ENCODE measurements around the gene SPSB1.

The SPSB1 gene

DNA sequence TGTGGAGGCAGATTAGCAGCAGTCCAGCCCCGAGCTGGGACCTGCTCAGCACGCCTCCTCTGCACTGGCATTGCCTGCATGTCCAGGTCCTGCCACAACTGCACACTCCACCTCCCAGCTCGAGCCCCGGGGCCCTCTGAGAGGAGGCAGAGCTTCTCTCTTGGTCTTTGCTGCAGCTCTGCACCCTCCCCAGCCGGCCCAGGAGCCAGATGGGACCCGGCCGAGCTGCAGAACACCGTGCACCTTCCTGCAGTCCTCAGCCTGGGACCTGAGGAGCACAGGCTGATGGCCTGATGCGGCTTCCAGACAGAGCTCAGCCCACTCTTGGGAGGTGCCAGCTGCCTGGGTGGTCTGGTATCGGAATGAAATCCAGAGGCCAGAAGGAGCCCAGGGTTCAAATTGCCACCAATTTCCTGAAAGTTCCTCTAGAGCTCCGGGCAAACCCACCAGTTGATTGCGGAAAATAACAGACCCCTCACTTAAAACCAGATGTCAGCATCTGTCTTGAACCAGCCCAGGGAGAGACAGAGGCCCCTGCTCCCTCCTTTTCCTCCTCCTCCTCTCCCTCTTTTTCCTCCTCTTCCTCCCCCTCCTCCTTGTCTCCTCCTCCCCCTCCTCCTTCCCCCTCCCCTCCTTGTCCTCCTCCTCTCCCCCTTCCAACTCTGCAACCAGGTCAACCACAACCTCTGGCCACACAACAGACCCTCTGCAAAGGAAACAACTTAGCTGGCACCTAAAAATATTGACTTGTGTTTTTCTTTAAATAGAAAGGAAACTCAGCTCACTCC lies 10.6 kb upstream of the SPSB1 start:
- TF ChIP-seq, protein P1, sequence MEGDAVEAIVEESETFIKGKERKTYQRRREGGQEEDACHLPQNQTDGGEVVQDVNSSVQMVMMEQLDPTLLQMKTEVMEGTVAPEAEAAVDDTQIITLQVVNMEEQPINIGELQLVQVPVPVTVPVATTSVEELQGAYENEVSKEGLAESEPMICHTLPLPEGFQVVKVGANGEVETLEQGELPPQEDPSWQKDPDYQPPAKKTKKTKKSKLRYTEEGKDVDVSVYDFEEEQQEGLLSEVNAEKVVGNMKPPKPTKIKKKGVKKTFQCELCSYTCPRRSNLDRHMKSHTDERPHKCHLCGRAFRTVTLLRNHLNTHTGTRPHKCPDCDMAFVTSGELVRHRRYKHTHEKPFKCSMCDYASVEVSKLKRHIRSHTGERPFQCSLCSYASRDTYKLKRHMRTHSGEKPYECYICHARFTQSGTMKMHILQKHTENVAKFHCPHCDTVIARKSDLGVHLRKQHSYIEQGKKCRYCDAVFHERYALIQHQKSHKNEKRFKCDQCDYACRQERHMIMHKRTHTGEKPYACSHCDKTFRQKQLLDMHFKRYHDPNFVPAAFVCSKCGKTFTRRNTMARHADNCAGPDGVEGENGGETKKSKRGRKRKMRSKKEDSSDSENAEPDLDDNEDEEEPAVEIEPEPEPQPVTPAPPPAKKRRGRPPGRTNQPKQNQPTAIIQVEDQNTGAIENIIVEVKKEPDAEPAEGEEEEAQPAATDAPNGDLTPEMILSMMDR (IDR thresholded peaks at IDR 0.05): no peak

DNA sequence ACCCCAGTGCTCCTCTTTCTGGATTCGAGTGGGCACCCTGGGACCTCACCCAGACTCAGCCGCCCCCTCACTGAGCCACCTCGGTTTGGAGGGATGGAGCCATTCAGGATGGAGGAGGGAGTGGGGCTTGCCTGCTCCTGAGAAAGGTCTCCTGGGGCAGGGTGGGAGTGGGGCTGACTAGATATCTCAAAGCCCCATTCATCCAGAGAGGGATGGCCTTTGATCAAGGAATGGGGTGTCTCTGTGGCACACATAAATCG lies 10.1 kb upstream of the SPSB1 start:
- TF ChIP-seq, protein P1 (IDR thresholded peaks at IDR 0.05): no peak

DNA sequence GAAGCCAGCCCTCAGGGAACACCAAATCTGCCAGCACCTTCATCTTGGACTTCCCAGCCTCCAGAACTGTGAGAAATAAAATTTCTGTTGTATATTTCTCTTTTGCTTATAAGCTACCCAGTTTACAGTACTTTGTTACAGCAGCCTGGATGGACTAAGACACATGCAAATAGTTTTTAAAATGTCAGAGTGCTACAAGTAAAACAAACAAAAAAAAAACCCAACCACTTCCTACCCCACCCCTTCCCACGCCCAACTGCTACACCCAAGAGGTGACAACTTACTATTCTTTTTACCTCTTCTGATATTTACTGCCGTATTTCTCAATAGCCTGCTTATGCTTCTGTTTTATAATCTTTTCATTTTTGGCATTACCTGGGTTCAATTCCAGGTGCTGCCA lies 8.6 kb upstream of the SPSB1 start:
- TF ChIP-seq, protein P1 (IDR thresholded peaks at IDR 0.05): no peak

DNA sequence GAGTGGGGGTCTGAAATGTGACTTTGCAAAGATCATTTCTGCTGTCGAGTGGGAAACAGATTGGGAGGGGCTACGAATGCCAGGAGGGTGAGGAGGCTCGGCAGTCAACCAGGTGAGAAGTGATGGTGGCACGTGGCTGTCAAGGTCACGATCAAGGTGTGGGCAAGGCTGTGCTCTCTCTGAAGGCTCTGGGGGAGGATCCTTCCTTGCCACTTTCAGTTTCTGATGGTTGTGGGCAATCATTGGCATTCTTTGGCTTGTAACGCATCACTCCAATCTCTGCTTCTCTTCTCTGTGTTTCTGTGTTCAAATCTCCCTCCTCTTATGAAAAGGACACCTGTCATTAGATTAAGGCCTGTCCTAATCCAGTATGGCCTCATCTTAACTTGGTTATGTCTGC lies 6.1 kb upstream of the SPSB1 start:
- TF ChIP-seq, protein P1 (IDR thresholded peaks at IDR 0.05): no peak

DNA sequence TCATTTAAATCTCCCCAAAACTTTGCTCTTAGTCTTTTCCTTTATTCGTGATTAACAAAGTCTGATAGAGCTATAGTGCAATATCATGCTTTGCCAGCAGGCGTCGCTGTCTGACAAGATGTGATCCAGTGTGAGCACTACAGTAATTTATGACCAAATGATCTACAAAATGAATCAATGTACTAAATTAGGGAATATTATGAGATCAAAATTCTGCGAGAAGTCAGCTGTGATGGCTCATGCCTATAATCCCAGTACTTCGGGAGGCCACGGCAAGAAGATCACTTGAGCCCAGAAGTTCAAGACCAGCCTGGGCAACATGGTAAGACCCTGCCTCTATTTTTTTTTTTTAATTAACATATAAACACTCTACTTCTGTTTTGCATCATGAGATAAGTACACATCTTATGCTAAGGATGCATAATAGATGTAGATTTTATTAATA lies 3.6 kb upstream of the SPSB1 start:
- TF ChIP-seq, protein P1 (IDR thresholded peaks at IDR 0.05): peak; percentile 98

DNA sequence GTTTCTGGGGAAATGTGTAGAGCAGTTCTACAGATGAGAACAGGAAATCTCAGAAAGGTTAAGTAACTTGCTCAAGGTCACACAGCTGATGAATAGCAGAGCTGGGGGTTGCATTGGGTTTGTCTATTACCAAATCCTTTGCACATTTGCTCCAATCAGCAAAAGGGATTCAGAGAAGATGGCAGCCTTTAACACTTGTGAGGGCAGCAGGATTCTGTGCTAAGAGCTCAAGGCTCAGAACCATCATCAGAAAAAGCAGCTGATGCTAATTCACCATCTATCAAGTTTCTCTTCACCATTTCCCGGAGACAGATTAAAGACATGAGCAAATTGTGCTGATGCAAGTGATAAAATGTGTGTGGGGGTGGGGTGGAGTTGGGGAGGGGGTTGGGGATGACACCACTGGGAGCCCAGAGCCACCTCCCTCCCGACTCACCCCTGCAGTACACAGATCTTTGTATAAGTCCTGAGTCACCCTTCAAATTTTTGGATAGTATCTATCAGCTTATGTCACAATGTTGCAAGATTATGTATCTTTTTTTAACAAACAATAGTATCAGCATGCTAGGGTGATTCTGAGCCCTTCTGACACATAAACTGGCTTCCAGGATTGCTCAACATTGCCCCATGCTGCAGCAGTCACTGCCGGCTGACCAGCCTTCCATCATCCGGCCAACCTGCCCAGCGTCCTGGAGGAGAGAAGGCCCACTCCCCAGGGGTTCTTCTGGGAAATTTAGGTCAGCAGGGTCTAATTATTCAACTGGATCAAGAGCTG lies 2.8 kb upstream of the SPSB1 start:
- TF ChIP-seq, protein P1 (IDR thresholded peaks at IDR 0.05): no peak

DNA sequence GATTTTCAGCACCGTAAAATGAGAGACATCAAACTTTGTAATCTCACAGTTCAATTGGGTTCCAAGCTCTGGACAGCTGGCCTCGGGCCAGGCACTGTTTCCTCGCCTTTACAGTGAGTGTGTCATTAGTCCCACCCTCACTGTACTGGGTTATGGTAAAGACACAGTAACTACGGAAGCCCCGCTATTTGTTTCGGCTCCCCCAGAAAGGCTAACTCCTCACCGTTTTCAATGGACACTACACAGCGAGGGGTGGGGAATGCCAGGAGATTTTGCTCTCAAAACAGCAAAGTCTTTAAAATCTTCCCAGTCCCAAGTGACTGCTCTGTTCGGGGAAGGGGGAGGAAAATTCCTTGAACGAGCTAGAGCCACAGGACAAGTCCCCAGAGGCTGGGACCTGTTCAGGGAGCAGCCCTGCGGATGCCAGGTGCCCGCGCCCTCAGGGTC lies 757 bp upstream of the SPSB1 start:
- TF ChIP-seq, protein P1 (IDR thresholded peaks at IDR 0.05): no peak
